ENCODE data around the gene IMP3. TPM values are rescaled to one million over a fixed set of nuclear protein-coding genes. Genes with fewer than 3 reads are reported as not detected.
A peak's percentile ranks its signal among the peaks of the same experiment; 100 is the strongest.
"Not testable (repeated sequence)": the region's sequence is repeated elsewhere in the genome, so short reads cannot be mapped to it uniquely, and the experiment has no call there.

IMP3 gene, protein sequence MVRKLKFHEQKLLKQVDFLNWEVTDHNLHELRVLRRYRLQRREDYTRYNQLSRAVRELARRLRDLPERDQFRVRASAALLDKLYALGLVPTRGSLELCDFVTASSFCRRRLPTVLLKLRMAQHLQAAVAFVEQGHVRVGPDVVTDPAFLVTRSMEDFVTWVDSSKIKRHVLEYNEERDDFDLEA
- total RNA-seq = 10 to 100 TPM; 47.6 to 54.8 (median 50.4) TPM
- long read RNA-seq, donor 1, transcript IMP3-202 (1 exons, 1,237 nt) = major isoform, 96 of 104 reads
- long read RNA-seq, donor 1, partial matches to known transcripts = 0 of 104 reads
- long read RNA-seq, donor 1, other reads (novel, unspliced or antisense) = 8 of 104 reads
- long read RNA-seq, donor 2, transcript IMP3-202 (1 exons, 1,237 nt) = major isoform, 88 of 89 reads
- long read RNA-seq, donor 2, partial matches to known transcripts = 0 of 89 reads
- long read RNA-seq, donor 2, other reads (novel, unspliced or antisense) = 0 of 89 reads

DNA sequence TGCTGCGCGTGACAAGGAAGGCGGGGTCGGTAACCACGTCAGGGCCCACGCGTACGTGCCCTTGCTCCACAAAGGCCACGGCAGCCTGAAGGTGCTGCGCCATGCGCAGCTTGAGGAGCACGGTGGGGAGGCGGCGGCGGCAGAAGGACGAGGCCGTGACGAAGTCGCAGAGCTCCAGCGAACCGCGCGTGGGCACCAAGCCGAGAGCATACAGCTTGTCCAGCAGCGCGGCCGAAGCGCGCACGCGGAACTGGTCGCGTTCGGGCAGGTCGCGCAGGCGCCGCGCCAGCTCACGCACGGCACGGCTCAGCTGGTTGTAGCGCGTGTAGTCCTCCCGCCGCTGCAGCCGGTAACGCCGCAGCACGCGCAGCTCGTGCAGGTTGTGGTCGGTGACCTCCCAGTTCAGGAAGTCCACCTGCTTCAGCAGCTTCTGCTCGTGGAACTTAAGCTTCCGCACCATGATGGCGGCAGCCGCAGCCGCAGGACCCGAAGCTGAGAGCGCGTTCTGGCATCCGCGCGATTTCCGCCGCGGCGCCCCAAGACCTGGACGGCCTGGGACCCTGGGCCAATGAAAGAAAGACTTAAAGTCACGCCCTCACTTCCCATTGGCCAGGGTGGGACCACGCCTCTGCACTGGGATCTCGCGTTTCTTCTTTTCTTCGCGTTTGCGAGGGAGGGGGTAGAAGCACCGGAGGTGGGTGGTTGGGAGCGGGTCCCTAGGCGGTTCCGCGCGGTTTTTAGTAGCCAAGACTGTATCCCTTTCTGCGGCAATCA is at the start of gene IMP3:
IMP3 (minus strand) TSS at position 516 of the 774 bp plus-strand sequence; CDS start at position 460, 56 bp downstream.
- no peaks in the 10 kb centered on the region for H3K36me3 ChIP-seq (ENCODE audit: low read depth)
- intact Hi-C loops (cut with DNase I, micrococcal nuclease) = loop anchor here in 1 of 2 donors (10.0 kb wide), 1 partner anchor 185 kb away; the partner anchor contains the start of gene SIN3A
- ATAC-seq (peak; percentile 93), DNase-seq (peak; percentile 95 to 96 (median 96))
- no peaks in the 10 kb centered on the region for H3K9me3 ChIP-seq
- TF ChIP-seq, protein P1, sequence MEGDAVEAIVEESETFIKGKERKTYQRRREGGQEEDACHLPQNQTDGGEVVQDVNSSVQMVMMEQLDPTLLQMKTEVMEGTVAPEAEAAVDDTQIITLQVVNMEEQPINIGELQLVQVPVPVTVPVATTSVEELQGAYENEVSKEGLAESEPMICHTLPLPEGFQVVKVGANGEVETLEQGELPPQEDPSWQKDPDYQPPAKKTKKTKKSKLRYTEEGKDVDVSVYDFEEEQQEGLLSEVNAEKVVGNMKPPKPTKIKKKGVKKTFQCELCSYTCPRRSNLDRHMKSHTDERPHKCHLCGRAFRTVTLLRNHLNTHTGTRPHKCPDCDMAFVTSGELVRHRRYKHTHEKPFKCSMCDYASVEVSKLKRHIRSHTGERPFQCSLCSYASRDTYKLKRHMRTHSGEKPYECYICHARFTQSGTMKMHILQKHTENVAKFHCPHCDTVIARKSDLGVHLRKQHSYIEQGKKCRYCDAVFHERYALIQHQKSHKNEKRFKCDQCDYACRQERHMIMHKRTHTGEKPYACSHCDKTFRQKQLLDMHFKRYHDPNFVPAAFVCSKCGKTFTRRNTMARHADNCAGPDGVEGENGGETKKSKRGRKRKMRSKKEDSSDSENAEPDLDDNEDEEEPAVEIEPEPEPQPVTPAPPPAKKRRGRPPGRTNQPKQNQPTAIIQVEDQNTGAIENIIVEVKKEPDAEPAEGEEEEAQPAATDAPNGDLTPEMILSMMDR (IDR thresholded peaks at IDR 0.05) = no peak
- H3K4me3 ChIP-seq = peak within 1 kb of the TSS; percentile 70
- H3K4me1 ChIP-seq (ENCODE audit: low read depth) = peaks cover 23% of the 10 kb centered on the region

DNA sequence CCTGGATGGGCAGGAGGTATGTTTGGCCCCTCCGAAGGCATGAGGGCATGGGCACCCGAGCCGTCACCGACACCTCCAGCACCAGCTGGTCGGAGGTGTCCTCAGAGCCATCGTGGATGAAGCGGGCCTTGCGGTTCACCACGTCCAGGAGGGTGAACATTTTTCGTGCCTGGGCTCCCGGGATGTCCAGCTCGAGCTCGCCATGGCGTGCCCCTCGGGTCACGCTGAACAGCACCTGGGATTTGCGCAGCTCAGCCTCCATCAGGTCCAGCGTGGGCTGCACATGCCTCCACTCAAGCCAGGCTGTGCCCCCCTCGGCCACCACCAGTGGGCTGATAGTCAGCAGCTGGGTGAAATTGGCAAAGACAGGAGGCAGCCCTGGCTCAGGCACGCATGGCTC is 49.4 kb upstream of the IMP3 start:
- ATAC-seq; DNase-seq; intact Hi-C loops (cut with DNase I, micrococcal nuclease); H3K4me3 ChIP-seq; H3K9me3 ChIP-seq; H3K4me1 ChIP-seq (ENCODE audit: low read depth); H3K36me3 ChIP-seq (ENCODE audit: low read depth): not testable (repeated sequence)

DNA sequence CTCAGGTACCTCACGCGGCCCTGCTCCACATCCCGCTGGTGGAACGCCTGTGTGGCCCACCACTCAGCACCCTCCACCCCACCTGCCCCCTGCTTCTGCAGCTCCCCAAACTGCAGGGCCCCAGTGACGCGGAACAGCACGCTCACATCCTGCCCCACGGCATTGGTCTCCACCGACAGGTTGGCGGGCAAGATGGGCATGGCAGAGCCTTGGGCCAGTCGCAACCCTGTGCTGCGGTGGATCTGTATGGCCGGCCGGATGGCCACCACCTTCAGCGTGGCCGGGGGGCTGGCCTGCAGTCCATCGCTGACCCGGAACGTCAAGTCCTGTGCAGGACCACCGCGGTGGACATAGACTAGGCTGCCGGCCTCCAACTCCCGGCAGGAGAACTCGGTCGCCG is 48.8 kb upstream of the IMP3 start:
- Histone ChIP-seq H3K4me3 (no peak overlapping the region), H3K36me3 (ENCODE audit: low read depth) (no peaks in the 10 kb centered on the region), H3K9me3 (no peaks in the 10 kb centered on the region), H3K4me1 (ENCODE audit: low read depth) (peaks cover 7% of the 10 kb centered on the region)
- DNase-seq (no peak), ATAC-seq (no peak)
- TF ChIP-seq, protein P1 (IDR thresholded peaks at IDR 0.05) = no peak
- intact Hi-C loops (cut with DNase I, micrococcal nuclease) = no loop called here

DNA sequence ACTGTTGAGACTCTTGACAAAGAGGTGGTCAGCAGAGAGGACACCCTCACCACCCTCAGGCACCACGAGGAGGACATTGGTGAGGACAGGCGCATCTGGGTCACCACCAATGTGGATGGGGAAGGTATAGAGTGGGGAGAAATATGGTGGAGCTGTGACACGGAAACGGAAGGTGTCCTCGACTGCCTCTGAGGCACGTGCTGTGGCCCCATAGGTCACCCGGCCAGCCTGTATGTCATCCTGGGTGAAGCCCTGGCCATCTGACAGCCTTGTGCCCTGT is 48.2 kb upstream of the IMP3 start:
- Histone ChIP-seq H3K9me3 (no peaks in the 10 kb centered on the region), H3K36me3 (ENCODE audit: low read depth) (no peaks in the 10 kb centered on the region), H3K4me1 (ENCODE audit: low read depth) (peaks cover 9% of the 10 kb centered on the region), H3K4me3 (no peak overlapping the region)
- no peak for DNase-seq
- intact Hi-C loops (cut with DNase I, micrococcal nuclease) = no loop called here
- TF ChIP-seq, protein P1 (IDR thresholded peaks at IDR 0.05) = no peak
- no peak for ATAC-seq

DNA sequence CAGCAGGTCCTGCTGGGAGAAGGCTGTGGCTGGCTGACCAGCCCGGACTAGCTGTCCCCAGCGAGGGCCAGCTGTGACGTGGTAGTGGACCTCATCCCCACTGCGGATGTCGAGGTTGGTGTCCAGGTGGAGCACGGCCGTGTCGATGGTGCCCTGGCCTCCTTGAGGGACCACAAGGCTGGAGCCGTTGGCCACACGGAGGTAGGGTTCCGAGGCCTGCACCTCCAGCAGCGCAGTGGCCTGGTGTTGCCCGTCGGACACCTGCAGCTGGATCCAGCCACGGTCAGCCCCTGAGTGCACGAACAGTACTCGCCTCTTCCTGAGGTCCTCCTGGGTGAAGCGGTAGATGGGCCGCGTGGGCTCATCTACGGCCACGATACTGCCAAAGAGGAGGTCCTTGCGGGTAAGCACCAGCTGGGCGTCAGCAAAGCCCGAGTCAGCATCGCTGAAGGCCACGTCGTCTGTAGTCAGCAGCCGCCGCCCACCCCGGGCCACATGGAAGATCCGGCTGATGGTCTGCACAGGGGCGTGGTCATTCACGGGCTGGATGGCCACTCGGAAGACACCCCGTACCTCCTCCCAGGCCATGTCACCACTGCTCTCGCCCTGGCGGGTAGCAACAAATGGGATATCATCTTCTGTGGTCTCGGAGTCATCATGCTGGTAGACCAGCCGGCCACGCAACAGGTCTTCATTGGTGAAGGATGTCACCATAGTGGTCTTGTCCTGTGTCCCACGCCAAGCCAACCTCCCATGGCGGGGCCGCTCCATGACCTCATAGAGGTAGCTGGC is 47.7 kb upstream of the IMP3 start:
- no peaks in the 10 kb centered on the region for H3K9me3 ChIP-seq
- DNase-seq (no peak), ATAC-seq (no peak)
- TF ChIP-seq, protein P1 (IDR thresholded peaks at IDR 0.05) = no peak
- H3K4me1 ChIP-seq (ENCODE audit: low read depth) = peaks cover 8% of the 10 kb centered on the region
- intact Hi-C loops (cut with DNase I, micrococcal nuclease) = no loop called here
- H3K4me3 ChIP-seq = no peak overlapping the region
- H3K36me3 ChIP-seq (ENCODE audit: low read depth) = no peaks in the 10 kb centered on the region

Data from mucosa of descending colon (tissue), 3 donors.